Stromal cell of bone marrow (primary cell): ENCODE measurements around the gene HERC3.

ENCODE experiments used
- DNase-seq: peaks from one replicate; pipeline ENCODE4 v3.0.0-alpha.2; 2012; ENCODE audit warnings: low read depth

Gene HERC3

GRCh38 chr4:88660446-88661294 lies 68.4 kb downstream of the HERC3 start:
- peak; percentile 65 for DNase-seq

- peak; percentile 82 for DNase-seq
Observed at GRCh38 chr4:88661739-88662138, 69.5 kb downstream of the HERC3 start.

DNA sequence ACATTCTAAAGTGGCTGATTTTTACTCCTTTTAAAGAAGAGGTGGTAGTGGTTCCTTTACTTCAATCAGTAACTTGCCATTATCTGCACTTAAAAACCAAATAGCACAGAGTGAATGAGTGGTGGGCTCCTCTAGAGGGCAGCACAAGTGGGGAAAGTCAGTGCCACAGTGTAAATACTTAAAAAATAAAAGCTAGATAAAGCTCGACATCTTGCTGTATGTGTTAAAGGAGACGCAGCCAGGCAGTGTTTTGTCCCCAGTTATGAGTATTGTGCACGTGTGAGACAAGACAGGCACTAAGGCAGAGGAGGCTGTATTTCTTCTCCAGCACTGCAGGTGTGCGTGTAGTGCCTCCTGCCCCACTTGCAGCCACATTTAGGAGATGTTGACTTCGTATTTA lies 80.7 kb downstream of the HERC3 start:
- DNase-seq = no peak

- DNase-seq = no peak
Observed at GRCh38 chr4:88673886-88674285, 81.6 kb downstream of the HERC3 start.

DNA sequence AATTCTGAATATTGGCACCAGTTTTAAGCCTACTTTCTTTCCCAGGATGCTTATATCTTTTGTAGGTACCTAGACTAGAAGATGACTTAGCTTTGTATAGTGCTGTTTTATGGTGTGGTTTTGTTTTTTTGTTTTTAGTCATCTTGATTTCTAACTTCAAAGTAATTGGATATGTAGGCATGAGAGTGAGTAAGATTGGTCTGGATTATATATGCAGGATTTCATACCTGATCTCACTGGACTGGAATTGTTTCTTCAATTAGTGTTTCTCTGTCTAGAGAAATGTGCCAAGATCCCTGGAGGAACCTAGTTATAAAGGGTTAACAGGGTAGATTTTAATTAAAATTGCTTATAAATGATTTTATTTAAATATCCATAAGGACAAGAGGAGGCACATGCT lies 82.3 kb downstream of the HERC3 start:
- DNase-seq = no peak

DNA sequence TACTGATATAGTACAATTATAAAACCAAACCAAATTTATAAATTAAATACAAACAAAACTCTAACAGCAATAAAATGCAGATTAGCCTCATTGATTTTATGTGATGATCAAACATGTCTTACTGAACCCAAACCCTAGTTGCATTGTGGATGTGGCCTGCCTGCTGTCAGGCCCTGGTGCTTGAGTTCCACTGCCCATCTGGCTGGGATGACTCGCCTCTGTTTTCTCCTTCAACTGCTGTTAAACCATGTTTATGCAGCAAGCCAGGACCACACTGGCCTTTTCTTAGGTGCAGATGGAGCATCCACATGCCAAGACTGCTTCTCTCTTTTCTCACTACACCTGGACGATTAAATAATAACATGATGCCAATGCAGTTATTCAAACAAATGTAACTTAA lies 82.7 kb downstream of the HERC3 start:
- no peak for DNase-seq

DNA sequence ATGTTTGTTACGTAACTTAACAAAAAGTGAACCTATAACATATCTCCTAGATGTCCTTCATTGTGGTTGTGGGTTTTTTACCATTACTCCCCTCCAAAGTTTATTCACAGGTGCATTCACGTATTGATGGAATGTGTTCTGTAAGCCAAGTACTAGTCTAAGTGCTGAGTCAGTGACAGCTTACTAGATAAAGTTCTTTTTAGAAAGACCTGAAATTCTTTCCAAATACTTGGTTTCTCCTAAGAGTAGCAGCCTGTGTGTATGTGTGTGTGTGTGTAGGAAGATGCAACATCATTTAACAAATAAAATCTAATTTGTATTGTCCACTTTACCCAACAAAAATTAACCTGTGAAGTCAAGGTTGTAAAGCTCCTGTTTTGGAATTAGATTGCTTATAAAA lies 83.3 kb downstream of the HERC3 start:
- DNase-seq = no peak

DNA sequence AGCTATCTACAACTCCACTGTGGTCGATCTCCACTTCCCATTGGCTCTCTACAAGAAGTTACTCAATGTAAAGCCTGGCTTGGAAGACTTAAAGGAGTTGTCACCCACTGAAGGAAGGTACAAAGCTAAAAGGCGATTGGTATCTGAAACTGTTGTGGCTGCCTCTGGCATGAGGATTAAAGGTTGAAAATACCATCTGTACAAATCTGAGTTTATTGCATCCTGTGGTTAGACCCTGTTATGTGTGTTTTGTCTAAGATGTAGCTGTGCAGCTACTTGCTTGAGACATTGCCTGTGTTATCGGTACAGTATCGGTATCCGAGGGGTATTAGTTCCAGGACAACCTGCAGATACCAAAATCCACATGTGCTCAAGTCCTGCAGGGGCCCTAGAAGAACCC lies 88.9 kb downstream of the HERC3 start:
- DNase-seq = no peak

DNA sequence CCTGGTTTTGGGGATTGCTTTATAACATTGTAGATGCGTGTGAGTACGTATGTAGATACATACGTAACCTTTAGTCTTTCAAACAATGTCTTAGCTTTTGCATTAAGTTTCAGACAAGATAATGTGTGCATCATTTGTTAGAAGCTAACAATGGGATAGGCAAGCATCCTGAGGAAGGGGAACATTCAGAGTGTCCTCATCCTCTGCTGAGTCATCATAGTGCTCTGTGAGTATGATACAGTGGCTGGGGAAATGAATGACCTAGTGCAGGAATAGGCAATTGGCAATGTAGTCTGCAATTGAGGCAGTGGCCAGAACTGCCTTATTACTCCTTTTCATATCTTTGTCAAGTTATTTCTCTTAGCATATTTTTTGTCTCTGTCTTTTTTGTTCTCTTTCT lies 98.1 kb downstream of the HERC3 start:
- no peak for DNase-seq

DNA sequence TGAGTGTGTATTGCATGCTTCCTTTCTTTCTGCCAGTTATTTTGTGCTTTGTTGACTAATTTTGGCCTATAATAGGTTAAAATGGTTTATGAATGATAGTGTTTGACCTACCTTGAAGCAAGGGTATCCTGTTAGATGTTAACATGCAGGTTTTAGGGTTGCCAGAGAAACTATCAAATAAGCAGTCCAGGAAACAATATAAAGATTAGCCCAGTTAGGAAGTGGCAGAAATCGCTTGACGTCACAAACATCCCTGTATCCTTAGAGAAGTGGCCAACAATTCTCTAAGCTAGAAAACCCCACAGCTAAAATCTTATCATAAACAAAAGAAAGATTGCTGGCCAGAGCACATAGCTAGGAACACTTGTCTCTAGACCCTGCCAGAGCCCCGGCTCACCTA lies 101.5 kb downstream of the HERC3 start:
- DNase-seq = no peak

- no peak for DNase-seq
Observed at GRCh38 chr4:88696630-88697029, 104.3 kb downstream of the HERC3 start.

GRCh38 chr4:88697141-88697540 lies 104.9 kb downstream of the HERC3 start:
- no peak for DNase-seq

DNA sequence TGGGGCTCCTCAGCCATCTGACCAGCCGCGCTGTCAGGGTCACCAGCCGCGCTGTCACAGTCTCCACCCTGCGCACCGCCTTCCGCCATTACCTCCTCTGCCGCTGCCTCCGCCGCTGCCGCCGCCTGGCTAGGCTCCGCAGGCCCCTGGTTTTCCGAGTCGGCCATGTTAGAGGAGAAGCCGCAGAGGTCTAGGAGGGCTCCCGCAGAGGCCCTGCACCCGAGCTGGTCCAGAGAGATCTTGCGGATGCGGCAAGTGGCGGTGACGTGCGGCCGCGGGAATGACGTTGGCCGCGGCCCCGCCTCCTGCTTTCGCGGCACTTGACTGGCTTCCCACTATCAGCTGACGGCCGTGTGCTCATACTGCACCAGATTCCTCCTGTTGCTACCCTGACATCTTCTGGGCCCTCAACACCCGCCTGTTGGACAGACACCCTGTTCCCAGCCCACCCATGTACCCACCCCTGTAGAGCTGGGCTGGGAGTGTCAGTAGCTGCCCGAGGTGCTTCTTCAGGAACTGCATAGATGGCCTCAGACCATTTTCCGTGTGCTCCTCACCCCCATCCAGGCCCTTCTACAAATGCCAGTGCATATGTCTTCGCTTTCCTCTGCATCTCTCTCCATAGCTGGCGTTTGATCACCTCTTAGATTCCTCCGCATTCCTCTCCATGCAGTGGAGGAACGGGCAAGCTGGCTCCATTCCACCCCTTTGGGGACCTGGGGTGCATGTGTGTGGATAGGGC lies 105.5 kb downstream of the HERC3 start, which contains the start of gene NAP1L5:
Gene NAP1L5 (minus strand): TSS at position 242 of the 742 bp plus-strand sequence. CDS start 75 bp downstream, at position 167.
- DNase-seq = peak; percentile 58

GRCh38 chr4:88698519-88698918 lies 106.2 kb downstream of the HERC3 start:
- no peak for DNase-seq

DNA sequence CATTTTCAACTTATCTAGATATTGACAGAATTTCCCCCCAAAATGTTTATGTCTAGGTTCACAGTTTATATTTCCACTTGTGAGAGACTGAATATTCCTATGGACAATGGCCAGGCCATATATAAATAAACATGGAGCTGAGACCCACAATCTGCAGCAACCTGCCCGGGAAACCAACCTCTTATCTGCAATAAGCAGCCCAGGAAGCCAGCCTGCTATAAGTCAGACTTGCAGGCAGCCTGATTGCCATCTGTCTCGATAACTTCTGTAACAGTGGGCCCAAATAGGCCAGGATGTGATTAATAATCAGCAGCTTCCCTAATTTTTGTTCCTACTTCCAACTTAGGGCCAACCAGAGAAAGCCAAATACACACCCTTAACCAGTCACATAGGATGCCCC lies 110.5 kb downstream of the HERC3 start:
- DNase-seq = no peak

GRCh38 chr4:88705223-88705622 lies 112.9 kb downstream of the HERC3 start:
- no peak for DNase-seq

- DNase-seq = no peak
Observed at GRCh38 chr4:88705805-88706492, 113.7 kb downstream of the HERC3 start.

DNA sequence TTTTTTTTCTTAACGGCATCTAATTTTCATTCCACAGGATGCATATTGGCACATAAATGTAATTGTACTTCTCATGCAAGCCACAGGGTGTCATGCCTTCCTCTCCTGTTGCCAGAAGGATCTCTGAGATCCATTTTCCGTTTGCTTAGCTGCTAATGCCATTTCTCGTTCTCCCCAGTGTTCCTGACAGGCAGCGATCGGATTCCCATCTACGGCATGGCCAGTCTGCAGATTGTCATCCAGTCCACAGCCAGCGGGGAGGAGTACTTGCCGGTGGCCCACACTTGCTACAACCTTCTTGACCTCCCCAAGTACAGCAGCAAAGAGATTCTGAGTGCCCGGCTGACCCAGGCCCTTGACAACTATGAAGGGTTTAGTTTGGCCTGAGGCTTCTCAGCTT lies 114.3 kb downstream of the HERC3 start:
- peak; percentile 65 for DNase-seq

DNA sequence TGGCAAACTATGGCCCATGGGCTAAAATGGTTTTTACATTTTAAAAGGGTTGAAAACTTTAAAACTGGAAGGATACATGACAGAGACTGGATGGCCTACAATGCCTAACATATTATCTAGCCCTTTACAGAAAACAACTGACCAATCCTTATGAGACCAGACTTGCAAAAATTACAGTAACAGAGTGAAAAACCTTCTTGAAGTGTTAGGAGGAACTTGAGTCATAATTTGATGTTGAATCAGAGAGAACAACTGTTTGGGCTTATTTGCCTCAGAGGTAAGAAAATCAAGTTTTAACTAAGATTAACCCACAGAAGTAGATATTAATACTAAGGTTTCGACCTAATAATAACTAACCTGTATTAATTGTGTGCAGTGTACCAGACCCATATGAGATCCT lies 117.7 kb downstream of the HERC3 start:
- no peak for DNase-seq

DNA sequence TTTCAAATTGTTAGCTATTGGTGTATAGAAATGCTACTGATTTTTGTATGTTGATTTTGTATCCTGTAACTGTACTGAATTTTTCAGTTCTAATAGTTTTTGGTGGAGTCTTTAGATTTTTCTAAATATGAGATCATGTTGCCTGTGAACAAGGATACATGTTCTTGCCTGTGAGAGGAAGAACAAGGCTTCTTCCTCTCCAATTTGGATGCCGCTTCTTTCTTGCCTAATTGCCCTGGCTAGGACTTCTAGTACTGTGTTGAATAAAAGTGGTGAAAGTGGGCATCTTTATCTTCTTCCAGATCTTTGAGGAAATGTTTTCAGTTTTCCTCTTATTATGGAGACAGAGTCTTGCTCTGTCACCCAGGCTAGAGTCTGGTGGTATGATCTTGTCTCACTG lies 121.5 kb downstream of the HERC3 start:
- DNase-seq = no peak

DNA sequence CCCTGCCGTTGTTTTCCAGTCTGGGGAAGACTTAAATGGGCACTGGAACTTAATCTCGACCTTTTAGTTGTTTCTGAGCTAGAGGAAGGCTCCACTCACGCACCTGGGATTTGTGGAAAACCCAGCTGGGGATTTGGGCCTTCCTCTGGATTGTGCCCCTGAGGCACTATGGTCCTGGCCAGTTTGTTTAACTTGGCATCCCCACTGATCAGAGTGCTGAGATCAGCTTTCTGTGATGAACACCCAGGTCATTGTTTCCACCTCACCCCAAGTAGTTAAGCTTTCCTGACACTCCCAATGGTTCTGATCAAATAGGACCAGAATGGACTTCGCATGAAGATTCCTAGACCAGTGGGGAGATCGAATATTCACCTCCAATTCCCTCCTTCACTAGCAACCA lies 125.8 kb downstream of the HERC3 start:
- no peak for DNase-seq

DNA sequence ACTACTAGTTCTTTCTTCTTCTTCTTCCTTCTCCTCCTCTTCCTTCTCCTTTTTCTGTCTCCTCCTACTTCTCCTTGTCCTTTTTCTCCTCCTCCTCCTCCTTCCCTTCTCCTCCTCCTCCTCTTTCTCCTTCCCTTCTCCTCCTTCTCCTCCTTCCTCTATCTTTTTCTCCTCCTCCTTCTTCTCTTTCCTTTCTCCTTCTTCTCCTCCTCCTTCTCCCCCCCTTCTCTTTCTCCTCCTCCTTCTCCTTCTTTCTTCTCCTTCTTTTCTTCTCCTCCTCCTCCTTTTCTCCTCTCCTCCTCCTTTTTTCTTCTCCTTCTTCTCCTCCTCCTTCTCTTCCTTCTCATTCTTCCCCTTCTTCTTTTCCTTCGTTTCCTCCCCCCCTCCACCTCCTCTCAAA lies 127.1 kb downstream of the HERC3 start:
- DNase-seq = no peak
